GM23248 (cell line): ENCODE data around the gene DET1. TPM values are rescaled to one million over a fixed set of nuclear protein-coding genes. Genes with fewer than 3 reads are reported as not detected.

Source experiments
- DNase-seq: peaks from one replicate; pipeline ENCODE4 v3.0.0-alpha.2; 2015
- H2AFZ ChIP-seq: fragments of 200-600 bp; sonication (generic); 2 replicates; pipeline ENCODE4 v1.6.1; 2016; ENCODE audit warnings: antibody characterized with exemption
- H3F3A ChIP-seq: fragments of 200-600 bp; sonication (generic); 2 replicates; pipeline ENCODE4 v1.6.1; 2016; ENCODE audit warnings: mild to moderate bottlenecking, antibody characterized with exemption, mixed run types; ENCODE audit not compliant: insufficient read depth
- H3K27ac ChIP-seq: fragments of 200-600 bp; sonication (generic); 2 replicates; pipeline ENCODE4 v1.5.1; 2016; ENCODE audit warnings: mild to moderate bottlenecking
- H3K27me3 ChIP-seq: fragments of 200-600 bp; sonication (generic); replicated peaks from 2 replicates; pipeline ENCODE4 v1.6.1; 2016; ENCODE audit warnings: mild to moderate bottlenecking; ENCODE audit not compliant: insufficient read depth
- H3K36me3 ChIP-seq: fragments of 200-600 bp; sonication (generic); 2 replicates; pipeline ENCODE4 v1.6.1; 2016; ENCODE audit warnings: low read depth, mild to moderate bottlenecking
- H3K4me1 ChIP-seq: fragments of 200-600 bp; sonication (generic); 2 replicates; pipeline ENCODE4 v1.6.1; 2016; ENCODE audit warnings: mild to moderate bottlenecking; ENCODE audit not compliant: insufficient read depth
- H3K4me2 ChIP-seq: fragments of 200-600 bp; sonication (generic); one replicate; pipeline ENCODE4 v1.6.1; 2016; ENCODE audit warnings: mild to moderate bottlenecking; ENCODE audit not compliant: unreplicated experiment
- H3K4me3 ChIP-seq: fragments of 200-600 bp; sonication (generic); 2 replicates; pipeline ENCODE4 v1.5.1; 2016; ENCODE audit warnings: mild to moderate bottlenecking
- H3K79me2 ChIP-seq: fragments of 200-600 bp; sonication (generic); 2 replicates; pipeline ENCODE4 v1.6.1; 2016; ENCODE audit warnings: mild to moderate bottlenecking; ENCODE audit not compliant: insufficient read depth
- H3K9ac ChIP-seq: fragments of 200-600 bp; sonication (generic); 2 replicates; pipeline ENCODE4 v1.6.1; 2016; ENCODE audit warnings: mild to moderate bottlenecking
- H3K9me2 ChIP-seq: fragments of 200-600 bp; sonication (generic); 2 replicates; pipeline ENCODE4 v1.6.1; 2016; ENCODE audit warnings: mixed run types, mild to moderate bottlenecking, moderate library complexity; ENCODE audit not compliant: insufficient read depth
- H3K9me3 ChIP-seq: fragments of 200-600 bp; sonication (generic); one replicate; pipeline ENCODE4 v1.6.1; 2017; ENCODE audit warnings: low read depth
- H4K20me1 ChIP-seq: fragments of 200-600 bp; sonication (generic); 2 replicates; pipeline ENCODE4 v1.6.0; 2016; ENCODE audit not compliant: insufficient read depth
- EZH2 ChIP-seq: fragments of 200-600 bp; sonication (generic); IDR thresholded peaks from 2 replicates; pipeline ENCODE4 v1.6.1; 2018; ENCODE audit warnings: antibody characterized with exemption, mild to moderate bottlenecking; ENCODE audit not compliant: insufficient read depth, poor library complexity, severe bottlenecking
- EZH2phosphoT487 ChIP-seq: fragments of 200-600 bp; sonication (generic); IDR thresholded peaks from 2 replicates; pipeline ENCODE4 v1.6.1; 2018; ENCODE audit warnings: antibody characterized with exemption, moderate library complexity, mild to moderate bottlenecking, low read depth; ENCODE audit not compliant: insufficient read depth
- WGBS, 2 experiments: methylation state at CpG; one replicate each; pipeline ENCODE4 v1.1.6; 2015 to 2017; ENCODE audit warnings: low lambda C conversion rate in 2 of 2, low coverage in 1 of 2; ENCODE audit errors: missing lambda C conversion rate in 2 of 2; 5-methylcytosine and 5-hydroxymethylcytosine counted together
- in situ Hi-C: fragments of 300-500 bp; cut with MboI; formaldehyde crosslinking; loops from 2 replicates; pipeline ENCODE4 v1.15.0; 2020
- polyA plus RNA-seq: library from polyadenylated mRNA; unstranded; fragments of >200 nt; fragmentation: Nextera tagmentation; extraction: Ambion mirVana; gene quantifications from 2 replicates; pipeline ENCODE4 v1.2.1, GENCODE V29; 2016
- total RNA-seq: library from RNA; depleted of rRNA; stranded (reverse); fragments of >200 nt; shearing (Covaris generic); gene quantifications from 2 replicates; pipeline ENCODE4 v1.2.3, GENCODE V29; 2014; rRNA removed

The DET1 gene
- total RNA-seq (10.2 and 10.4 TPM in 2 replicates), polyA plus RNA-seq (5.1 and 5.5 TPM in 2 replicates)

GRCh38 chr15:88546248-88547129, at the start of gene DET1:
Gene DET1, minus strand, starts transcription at chr15:88546681. Its CDS starts 14,976 bp downstream, at chr15:88531705.
- in situ Hi-C loops, result no loop called here
- 0 out of 2 replicates have a peak, but pooled peaks cover 3% of the 10 kb centered on the region for H3K79me2 ChIP-seq
- H2AFZ ChIP-seq, result peak within 1 kb of the TSS; percentile 91
- H3K4me3 ChIP-seq, result peak within 1 kb of the TSS; percentile 100
- H3K36me3 ChIP-seq, result no peaks in the 10 kb centered on the region
- peak within 1 kb of the TSS; percentile 39 for H3K27ac ChIP-seq
- peak; percentile 96 for DNase-seq
- H3K9ac ChIP-seq, result peak within 1 kb of the TSS; percentile 85
- no peaks in the 10 kb centered on the region for H3K4me1 ChIP-seq
- peak within 1 kb of the TSS; percentile 90 for H3K4me2 ChIP-seq
- H3K27me3 ChIP-seq, result no peaks in the 10 kb centered on the region
- no peaks in the 10 kb centered on the region for H4K20me1 ChIP-seq
- no peaks in the 10 kb centered on the region for H3K9me2 ChIP-seq
- TF ChIP-seq EZH2 (no peak), EZH2phosphoT487 (no peak)
- 3 to 4% methylated on average over 22 to 33 of the region's 33 CpGs for WGBS, 2 experiments
- H3F3A ChIP-seq, result no peaks in the 10 kb centered on the region
- H3K9me3 ChIP-seq, result no peaks in the 10 kb centered on the region

GRCh38 chr15:88591384-88591783, 44.9 kb upstream of the DET1 start:
- H2AFZ ChIP-seq, result no peak overlapping the region
- no peak overlapping the region for H3K4me3 ChIP-seq
- no peaks in the 10 kb centered on the region for H3K9me2 ChIP-seq
- H3K36me3 ChIP-seq, result no peaks in the 10 kb centered on the region
- no peak overlapping the region for H3K4me2 ChIP-seq
- no peaks in the 10 kb centered on the region for H4K20me1 ChIP-seq
- in situ Hi-C loops, result no loop called here
- no peak for TF ChIP-seq EZH2
- TF ChIP-seq EZH2phosphoT487, result no peak
- H3K27ac ChIP-seq, result no peak overlapping the region
- no peak for DNase-seq
- H3K9me3 ChIP-seq, result no peaks in the 10 kb centered on the region
- no peaks in the 10 kb centered on the region for H3F3A ChIP-seq
- no peaks in the 10 kb centered on the region for H3K27me3 ChIP-seq
- H3K79me2 ChIP-seq, result no peaks in the 10 kb centered on the region
- H3K9ac ChIP-seq, result no peak overlapping the region
- H3K4me1 ChIP-seq, result no peaks in the 10 kb centered on the region

GRCh38 chr15:88590759-88591158, 44.3 kb upstream of the DET1 start:
- WGBS, 2 experiments, result 48 to 50% methylated on average over 6 of the region's 6 CpGs
- no peak overlapping the region for H3K4me3 ChIP-seq

GRCh38 chr15:88586401-88587162, 40.1 kb upstream of the DET1 start:
- no peak overlapping the region for H3K4me2 ChIP-seq

More at GRCh38 chr15:88590759-88591158, 44.3 kb upstream of the DET1 start:
- Histone ChIP-seq H3K79me2 (no peaks in the 10 kb centered on the region), H3K9me3 (no peaks in the 10 kb centered on the region), H3K9me2 (no peaks in the 10 kb centered on the region), H3F3A (no peaks in the 10 kb centered on the region), H3K27me3 (no peaks in the 10 kb centered on the region), H3K27ac (no peak overlapping the region), H3K36me3 (no peaks in the 10 kb centered on the region), H3K4me1 (no peaks in the 10 kb centered on the region), H4K20me1 (no peaks in the 10 kb centered on the region), H3K9ac (no peak overlapping the region), H2AFZ (no peak overlapping the region), H3K4me2 (no peak overlapping the region)
- in situ Hi-C loops, result no loop called here
- TF ChIP-seq EZH2, result no peak
- no peak for TF ChIP-seq EZH2phosphoT487
- no peak for DNase-seq

More at GRCh38 chr15:88586401-88587162, 40.1 kb upstream of the DET1 start:
- H4K20me1 ChIP-seq, result no peaks in the 10 kb centered on the region
- 53 to 55% methylated on average over 4 of the region's 4 CpGs for WGBS, 2 experiments
- no peaks in the 10 kb centered on the region for H3K36me3 ChIP-seq
- H3K27me3 ChIP-seq, result no peaks in the 10 kb centered on the region
- peak; percentile 25 for DNase-seq
- no peak overlapping the region for H3K27ac ChIP-seq
- H3K79me2 ChIP-seq, result no peaks in the 10 kb centered on the region
- no peak for TF ChIP-seq EZH2
- no peak for TF ChIP-seq EZH2phosphoT487
- H3K9me2 ChIP-seq, result no peaks in the 10 kb centered on the region
- H3K9me3 ChIP-seq, result no peaks in the 10 kb centered on the region
- H2AFZ ChIP-seq, result no peak overlapping the region
- no peaks in the 10 kb centered on the region for H3K4me1 ChIP-seq
- H3F3A ChIP-seq, result no peaks in the 10 kb centered on the region
- H3K4me3 ChIP-seq, result no peak overlapping the region
- in situ Hi-C loops, result no loop called here
- H3K9ac ChIP-seq, result no peak overlapping the region
